ENCODE results near the gene NPTN. TPM values are rescaled to one million over a fixed set of nuclear protein-coding genes. Genes with fewer than 3 reads are reported as not detected.
"Not testable (repeated sequence)": the region's sequence is repeated elsewhere in the genome, so short reads cannot be mapped to it uniquely, and the experiment has no call there.

Gene NPTN
- total RNA-seq, 1 donor from 2014 or later = 54.0 TPM

DNA sequence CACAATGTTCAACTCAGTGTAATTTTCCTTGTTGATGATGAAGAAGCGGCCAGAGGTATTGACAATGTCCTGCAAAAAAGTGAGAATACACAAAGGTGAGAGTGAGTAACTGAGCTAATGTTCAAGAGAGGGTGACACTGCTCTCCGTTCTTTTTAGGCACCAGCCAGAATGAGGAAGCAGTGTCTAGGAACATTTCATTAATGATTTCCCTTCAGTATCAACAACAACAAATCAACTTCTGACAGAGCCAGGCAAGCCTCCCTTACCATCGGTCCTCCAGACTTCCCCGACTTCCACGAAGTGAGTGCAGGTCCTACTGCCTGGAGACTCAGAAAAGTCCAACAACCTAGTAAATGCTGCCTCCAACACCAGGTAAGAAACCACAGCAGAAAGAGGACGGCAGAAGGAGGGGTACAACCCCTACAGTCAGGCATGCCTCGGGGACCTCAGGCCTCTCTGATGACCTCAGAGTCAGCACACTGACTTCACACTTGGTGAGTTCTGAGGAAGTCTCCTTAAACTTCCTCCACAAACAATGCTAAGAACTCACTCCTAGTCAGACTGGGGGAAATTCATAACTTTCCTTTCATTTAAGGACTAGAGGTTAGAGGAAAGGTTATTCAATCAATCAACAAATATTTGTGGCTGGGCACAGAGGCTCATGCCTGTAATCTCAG is 62.7 kb downstream of the NPTN start:
- DNase-seq = no peak

DNA sequence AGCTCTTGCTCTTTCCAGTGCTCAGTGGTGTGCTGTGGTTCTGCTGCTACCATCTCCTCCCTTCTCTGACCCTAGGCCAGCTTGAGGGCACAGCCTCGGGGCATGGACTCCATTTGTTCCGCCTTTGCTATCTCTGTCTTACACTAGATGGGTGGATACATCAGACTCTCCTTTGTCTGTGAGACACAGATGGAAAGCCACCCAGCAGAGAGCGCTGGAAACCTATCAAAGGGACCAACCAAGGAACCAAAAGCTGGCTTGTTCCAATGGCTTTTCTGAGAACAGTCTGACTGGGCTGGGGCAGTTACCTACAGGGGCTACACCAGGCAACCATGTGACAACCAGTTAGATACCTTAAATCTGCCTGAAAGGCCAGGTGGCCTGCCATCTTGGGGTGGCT is 63.8 kb downstream of the NPTN start:
- no peak for DNase-seq

DNA sequence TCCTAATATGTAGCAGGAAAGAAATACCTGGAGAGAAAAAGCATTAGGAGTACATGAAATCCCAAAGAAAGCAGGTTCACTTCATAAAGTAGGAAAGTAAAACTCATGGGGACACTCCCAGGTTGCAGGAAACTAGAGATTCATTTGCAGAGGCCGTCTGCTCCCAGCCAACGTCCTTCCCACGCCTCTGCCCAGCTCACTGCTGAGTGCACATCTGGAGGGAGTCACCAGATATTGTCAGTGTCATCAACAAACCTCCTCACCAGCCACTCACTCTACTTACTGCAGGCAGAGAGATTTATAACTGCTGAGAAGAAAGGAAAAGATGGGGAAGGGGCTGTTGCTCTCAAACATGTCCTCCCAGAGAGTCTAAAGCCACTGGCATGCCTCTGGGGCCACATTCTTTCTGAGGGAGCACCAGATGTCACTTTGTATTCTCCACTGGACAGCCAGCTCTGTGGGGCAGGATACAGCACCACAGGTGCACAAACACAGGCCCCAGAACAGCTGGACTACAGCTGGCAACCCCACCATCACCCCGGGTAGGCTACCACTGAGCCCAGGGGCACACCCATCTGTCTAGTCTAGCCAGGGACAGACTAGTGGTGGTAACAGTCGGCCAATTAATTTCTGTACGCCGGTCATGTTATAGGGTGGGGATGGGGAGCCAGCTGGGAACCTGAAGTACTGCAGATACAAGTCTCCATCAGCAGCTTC is 64.5 kb downstream of the NPTN start:
- DNase-seq = no peak

DNA sequence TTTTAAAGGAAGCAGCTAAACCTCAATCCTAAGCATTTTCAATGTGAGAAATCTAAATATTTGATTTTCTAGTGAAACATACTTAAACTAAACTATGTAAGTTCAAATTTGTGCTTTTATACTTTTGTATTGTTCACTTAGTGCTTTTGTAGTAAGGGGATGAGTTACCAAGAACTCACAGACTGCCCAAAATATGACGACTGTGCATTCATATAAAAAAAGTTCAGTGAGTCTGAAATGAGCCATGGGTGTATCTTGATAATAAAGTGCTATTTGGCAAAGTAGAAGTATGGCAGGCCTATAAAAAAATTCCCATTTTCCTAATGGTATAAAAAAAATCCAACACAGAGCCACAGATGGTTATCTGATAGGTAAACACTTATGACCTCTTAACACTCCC is 66.2 kb downstream of the NPTN start:
- no peak for DNase-seq

DNA sequence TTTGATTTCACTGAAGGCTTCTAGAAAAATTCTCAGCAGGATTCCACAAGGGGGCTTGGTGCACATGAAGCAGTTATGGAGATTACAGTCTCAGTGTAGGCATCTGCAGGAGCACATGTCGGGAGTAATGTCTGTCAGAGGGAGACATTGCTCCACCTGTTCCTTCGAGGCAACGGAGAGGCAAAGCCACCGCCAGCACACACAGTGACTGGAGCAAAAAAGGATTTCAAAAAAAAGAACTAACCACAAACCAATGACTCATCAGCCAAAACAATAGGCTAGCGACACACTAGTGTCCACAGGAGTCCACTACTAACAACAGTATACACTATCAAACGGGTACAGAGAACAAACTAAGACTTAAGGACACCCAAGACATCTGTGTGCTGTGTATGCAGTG is 68.9 kb downstream of the NPTN start:
- DNase-seq = no peak

DNA sequence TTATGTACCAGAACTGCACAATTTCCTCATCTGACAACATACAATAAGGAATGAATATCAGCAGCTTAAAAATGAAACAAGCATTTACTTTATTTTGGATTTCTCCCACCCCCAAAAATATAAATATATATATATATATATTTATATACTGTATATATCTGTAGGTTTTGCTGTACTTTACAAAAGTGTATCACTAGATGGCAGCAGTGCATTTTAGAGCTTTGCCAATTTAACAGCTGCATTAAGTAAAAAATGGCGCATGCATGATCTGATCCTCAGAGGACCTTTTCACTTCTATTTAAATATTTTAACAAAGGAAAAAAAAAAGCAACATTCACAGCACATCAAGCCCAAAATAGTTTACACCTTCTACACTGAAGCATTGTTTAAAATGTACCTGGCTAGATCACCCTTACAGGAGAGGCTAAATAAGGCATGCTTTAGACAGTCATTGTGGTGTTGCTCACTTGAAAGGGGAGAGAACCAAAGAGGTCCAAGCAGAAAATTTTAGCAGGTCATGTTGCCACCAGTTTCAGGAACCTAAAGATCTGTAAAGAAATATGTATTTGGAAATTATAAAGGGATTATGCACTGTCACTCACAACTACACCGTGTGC is 72.6 kb downstream of the NPTN start:
- peak; percentile 78 for DNase-seq

DNA sequence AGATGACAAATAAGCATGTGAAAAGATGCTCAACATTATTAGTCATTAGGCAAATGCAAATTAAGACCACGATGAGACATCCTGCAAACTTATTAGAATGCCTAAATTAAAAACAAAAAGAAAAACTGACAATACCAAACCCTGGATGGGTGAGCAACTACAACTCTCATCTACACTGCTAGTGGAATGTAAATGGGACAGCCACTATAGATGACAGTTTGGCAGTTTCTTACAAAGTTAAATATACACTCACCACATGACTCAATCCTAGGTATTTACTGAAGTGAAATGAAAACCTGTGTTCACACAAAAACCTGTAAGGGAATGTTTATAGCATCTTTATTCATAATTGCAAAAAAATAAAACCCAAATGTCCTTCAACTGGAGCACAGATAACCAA is 74.7 kb downstream of the NPTN start:
- no peak for DNase-seq

DNA sequence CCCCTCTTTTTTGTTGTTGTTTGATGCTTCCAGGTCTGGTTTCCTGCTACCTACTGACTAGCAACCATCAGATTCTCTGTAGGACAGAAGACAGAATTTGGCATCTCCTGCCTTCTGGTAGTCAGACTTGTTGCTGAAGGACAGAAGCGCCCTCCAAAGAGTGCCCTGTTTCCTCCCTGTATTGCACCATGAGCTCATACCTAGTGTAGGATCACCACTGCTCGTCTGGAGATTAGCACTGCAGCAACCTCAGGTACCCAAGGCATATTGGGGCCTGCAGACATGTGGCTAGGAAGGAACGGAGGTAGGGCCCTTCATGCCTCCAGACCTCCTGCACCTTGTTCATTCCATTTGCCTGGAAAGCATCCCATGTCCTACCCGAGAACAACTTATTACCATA is 78.1 kb downstream of the NPTN start:
- DNase-seq = no peak

DNA sequence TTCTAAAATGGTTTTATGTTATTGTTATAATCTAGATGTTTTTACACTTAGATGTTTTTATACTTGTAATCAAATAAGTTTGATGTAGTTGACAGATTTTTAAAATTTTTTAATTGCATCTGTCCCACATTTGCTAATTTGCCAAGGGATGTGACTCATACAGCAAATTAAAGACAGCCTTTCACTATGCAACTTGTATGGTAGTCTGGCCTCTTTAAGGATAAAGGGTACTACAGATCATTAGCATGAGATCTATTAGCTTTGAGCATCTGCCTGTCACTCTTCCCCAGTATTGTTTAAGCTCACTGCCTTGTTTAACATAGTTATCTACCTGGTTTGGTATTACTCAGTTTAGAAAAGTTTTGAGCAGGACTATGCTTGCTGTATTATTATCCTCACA is 83.0 kb downstream of the NPTN start:
- DNase-seq = peak; percentile 22

DNA sequence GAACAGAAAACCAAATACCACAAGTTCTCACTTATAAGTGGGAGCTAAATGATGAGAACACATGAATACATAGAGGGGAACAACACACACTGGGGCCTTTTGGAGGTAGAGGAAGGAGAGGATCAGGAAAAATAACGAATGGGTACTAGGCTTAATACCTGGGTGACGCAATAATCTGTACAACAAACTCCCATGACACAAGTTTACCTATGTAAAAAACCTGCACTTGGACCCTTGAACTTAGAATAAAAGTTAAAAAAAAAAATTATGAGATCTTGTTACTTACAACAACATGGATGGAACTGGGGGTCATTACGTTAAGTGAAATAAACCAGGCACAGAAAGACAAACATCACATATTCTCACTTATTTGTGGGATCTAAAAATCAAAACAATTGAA is 84.3 kb downstream of the NPTN start:
- DNase-seq = not testable (repeated sequence)

DNA sequence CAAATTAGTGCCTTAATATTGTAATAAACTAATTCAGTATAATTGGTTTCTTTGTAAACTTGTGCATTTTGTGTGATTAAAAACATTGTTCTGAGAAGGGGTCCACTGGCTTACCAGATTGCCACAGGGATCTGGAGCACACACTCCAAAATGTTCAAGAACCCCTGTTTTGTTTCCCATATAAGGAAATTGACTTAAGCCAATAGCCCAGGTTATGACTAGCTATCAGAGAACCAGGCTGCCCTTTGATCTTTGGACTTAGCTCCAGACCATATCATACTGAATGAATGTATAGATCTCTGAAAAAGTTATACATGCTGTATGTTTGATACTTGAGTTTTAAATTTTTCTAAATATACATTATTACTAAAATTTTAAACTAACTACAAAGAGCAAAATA is 91.7 kb downstream of the NPTN start:
- DNase-seq = no peak

DNA sequence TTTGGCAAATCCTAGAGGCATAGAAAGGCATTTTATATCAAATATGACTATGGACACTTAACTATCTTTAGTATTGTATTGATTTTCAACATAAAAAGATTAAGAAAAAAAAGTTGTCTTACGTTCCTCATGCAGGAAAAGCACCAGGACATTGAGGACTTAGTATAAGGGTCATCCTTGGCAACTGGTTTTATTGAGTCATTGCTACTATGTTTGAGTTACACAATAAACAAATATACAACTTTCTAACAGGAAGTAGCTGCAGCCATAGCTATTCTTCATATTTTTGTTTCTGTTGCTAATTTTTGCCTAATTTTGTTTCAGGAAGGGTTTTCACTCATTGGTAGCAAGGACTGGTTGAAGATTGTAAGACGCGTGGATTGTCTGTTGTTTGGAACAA is 93.0 kb downstream of the NPTN start:
- DNase-seq = no peak

DNA sequence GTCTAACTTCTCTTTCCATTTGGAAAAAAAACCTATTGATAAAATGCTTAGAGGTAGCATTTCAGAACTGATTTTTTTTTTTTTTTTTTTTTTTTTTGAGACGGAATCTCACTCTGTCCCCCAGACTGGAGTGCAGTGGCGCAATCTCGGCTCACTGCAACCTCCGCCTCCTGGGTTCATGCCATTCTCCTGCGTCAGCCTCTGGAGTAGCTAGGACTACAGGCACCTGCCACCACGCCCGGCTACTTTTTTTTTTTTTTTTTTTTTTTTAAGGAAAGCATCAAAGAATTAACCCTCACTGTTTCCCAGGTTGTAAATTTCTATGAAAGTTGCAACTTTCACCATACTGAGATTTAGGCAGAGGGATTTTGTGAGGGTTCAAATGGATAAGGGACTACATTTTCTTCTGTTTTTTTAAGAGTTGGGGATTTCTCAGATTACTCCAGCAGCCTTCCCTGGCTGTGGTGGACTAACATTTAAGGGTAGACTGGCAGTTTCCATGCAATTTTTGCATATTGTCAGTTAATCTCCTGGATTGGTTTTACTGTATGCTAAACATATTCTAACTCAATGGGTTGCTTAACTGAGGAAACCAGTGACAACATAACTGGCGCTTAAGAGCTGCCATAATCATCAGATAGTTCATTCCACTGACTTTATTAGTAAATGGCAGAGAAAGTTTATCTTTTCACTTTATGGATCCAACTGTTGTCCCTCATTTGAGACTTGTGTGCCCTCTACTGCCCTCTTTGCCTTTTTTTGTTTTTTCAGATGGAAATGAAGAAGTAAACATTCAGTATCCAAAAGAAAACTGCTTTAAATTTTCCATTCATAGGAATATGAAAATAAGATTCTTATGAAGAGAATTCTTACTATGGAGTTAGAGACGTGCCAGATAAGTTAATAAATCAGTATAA is 93.7 kb downstream of the NPTN start:
- DNase-seq = no peak

DNA sequence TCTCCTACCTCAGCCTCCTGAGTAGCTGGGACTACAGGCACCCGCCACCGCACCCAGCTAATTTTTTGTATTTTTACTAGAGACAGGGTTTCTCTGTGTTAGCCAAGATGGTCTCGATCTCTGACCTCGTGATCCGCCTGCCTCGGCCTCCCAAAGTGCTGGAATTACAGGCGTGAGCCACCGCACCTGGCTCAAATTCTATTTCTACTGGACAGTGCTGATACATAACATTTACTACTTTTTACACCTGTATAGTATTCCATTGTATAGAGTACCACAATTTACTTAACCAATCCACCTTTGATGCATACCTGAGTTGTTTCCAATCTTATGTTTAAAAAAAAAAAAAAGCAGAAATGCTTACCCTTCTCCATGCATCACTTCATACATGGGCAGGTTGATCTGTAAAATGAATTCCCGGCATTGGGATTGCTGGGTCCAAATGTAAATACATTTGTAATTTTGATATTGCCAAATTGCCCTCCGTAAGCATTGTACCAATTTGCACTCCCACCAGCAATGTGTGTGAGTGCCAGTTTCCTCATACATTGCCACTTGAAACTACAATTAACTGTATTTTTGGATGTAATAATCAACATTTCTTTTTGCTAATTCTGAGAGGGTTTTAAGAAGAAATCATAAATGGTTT is 94.5 kb downstream of the NPTN start:
- no peak for DNase-seq

DNA sequence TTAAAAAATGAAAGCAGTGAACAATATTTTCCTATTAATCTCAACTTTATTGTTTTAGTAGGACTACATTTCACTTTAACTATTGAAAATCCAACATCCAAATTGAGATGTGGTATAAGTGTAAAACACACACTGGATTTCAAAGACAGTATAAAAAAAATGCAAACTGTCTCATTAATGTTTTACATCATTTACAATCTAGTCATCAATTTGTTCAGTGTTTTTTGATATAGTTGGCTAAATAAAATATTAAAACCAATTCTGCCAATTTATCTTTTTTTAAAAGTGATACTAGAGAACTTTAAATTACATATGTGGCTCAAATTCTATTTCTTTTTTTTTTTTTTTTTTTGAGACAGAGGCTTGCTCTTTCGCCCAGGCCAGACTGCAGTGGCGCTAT is 95.1 kb downstream of the NPTN start:
- DNase-seq = no peak

DNA sequence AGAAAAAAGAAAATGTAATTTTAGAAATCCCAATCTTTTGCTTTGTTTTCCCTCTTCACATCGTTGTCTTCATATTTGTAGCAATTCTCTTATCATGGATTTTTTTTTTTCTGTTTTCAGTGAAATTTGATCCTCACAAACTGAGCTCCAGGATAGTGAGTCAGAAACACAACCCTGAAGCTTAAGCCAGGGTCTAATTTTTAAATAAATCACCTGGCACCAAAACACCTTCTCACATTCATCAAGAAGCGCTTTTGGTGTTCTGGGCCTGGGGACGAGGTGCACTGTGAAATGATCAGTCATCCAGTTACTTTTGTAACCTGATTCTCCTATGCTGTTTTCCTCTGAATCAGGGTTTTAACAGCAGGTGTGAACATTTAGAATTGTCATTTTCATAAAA is 102.5 kb downstream of the NPTN start:
- no peak for DNase-seq

DNA sequence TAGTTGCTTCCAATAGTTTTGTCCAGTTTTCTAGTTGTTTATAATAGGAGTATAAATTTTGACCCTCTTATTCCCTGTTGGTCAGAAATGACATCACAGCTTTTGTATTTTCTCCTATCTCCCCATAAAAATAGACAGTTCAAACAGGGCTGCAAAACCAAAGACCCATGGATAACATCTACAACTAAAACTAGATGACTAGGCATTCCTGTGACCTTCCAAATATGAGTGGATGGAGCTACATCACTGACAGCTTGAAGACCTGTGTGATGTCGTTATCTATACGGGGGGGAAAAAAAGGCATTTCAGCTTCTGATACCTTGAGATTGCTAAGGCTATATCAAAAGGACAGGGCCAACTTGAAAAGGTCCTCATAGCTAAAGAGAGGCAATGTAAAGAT is 105.6 kb downstream of the NPTN start:
- DNase-seq = no peak

DNA sequence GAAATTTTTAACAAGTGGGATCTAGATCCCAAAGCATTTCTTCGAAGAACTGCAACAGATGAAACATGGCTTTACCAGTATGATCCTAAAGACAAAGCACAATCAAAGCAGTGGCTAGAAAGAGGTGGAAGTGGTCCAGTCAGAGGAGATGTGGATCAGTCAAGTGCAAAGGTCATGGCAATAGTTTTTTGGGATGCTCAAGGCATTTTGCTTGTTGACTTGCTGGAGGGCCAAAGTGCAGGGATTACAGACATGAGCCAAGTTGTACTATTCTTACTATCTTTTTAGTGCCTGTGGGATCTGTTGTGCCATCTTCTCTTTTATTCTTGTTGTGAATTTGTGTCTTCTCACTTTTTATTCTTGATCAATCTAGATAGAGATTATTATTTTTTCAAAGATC is 108.3 kb downstream of the NPTN start:
- no peak for DNase-seq

DNA sequence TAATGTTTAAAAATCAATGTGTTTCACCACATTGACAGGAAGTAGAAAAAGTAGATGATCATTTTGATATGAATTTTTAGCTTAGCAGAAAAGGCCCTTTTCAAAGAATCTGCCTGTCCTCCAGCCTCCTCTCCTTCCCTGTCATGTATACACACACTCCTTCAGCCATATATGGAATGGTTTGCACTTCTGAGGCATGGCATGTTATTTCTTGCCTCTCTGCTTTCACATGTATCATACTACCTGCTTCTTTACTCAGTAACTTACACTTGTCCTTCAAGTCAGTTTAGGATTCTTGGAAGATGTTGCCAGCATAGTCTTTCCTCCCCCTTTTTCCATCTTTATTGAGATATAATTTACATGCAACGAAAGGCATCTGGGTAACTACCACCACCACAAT is 111.2 kb downstream of the NPTN start:
- no peak for DNase-seq

DNA sequence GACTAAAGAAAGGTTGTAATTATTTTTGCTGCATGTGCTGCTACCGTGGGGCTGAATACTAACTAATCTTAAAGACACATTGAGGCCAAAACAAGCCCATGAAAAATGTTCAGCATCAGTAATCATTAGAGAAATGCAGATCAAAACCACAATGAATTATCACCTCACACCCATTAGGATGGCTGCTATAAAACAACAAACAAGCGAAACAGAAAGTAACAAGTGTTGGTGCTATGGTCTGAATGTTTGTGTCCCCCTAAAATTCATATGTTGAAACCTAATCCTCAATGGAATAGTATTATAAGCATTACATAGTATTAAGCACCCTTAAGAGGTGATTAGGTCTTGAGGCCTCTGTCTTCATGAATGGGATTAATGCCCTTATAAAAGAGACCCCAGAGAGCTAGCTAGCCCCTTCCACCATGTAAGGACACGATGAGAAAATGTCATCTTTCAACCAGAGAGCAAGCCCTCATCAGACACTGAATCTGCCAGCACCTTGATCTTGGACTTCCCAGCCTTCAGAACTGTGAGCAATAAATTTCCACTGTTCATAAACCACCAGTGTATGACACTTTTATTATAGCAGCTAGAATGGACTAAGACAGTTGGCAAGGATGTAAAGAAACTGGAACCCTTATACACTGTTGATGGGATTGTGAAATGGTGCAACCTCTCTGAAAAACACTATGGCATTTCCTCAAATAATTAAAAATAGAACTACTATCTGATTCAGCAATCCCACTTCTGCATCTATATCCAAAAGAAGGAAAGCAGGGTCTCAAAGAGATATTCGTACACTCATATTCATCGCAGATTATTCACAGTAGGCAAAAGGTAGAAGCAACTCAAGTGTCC is 114.1 kb downstream of the NPTN start:
- no peak for DNase-seq

DNA sequence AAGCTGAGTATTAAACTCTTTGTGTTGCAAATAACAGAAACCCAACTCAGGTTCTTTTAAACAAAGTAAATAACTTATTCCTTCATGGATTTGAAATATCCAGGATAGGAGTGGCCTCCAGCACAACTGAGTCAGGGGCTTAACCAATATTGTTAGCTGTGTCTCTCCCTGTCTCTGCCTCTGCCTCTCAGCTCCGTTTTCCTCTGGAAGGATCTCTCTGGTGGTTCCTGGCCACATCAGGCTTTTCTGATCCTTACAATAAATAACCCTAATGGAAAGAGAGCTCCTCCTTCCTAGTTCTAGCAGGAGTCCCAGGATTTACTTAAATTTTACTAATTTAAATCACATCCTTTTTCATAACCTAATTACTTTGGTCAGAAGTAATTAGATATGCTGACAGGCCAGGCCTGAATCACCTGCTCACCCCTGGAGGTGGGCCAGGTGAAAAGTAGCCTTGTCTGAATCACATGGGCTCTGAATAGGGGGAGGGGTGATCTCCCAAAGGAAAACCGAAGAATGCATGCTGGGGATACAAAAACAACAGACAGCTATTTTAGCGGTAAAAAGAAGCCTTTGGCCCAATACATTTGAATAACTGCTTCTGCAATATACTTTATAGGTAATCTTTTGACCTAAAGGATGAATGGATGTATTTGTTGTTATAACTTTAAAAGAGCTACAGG is 114.9 kb downstream of the NPTN start:
- no peak for DNase-seq

Measured in skin of body (tissue), 2 donors.